Activated T-helper 17 cell treated with anti-CD3 and anti-CD28 coated beads, Interleukin-2, amount 50 U/mL, for 72 hours (primary cell): ENCODE measurements around the gene TRAPPC2. TPM values are rescaled to one million over a fixed set of nuclear protein-coding genes. Genes with fewer than 3 reads are reported as not detected.
"Not testable (repeated sequence)": the region's sequence is repeated elsewhere in the genome, so short reads cannot be mapped to it uniquely, and the experiment has no call there.

Experiments used
- ATAC-seq: fragments of 150-1000 bp; cut with Tn5 transposase; replicated peaks from 2 replicates; pipeline ENCODE4 v1.10.0; 2021; ENCODE audit warnings: mild to moderate bottlenecking, moderate library complexity
- H3K27ac Mint-ChIP-seq: one replicate; pipeline ENCODE4 v1.8.0; 2022; ENCODE audit warnings: mixed read lengths
- H3K27me3 Mint-ChIP-seq: one replicate; pipeline ENCODE4 v1.8.0; 2022; ENCODE audit warnings: mixed read lengths
- H3K36me3 Mint-ChIP-seq: one replicate; pipeline ENCODE4 v1.8.0; 2022; ENCODE audit warnings: low read depth, mild to moderate bottlenecking, mixed read lengths
- H3K4me1 Mint-ChIP-seq: one replicate; pipeline ENCODE4 v1.8.0; 2022; ENCODE audit warnings: mixed read lengths
- H3K4me3 Mint-ChIP-seq: one replicate; pipeline ENCODE4 v1.8.0; 2022; ENCODE audit warnings: mild to moderate bottlenecking, mixed read lengths
- H3K9me3 Mint-ChIP-seq: one replicate; pipeline ENCODE4 v1.8.0; 2022; ENCODE audit warnings: mixed read lengths
- total RNA-seq, 2 donors: library from RNA; stranded (reverse); gene quantifications; one replicate each; pipeline ENCODE4 v1.2.3, GENCODE V29; 2022

TRAPPC2 gene
- total RNA-seq, 2 donors from 2014 or later = 21.1 to 23.4 TPM

GRCh38 chrX:13756381-13756780, 22.0 kb upstream of the TRAPPC2 start:
- Mint-ChIP-seq H3K36me3 (peaks cover 93% of the 10 kb centered on the region), H3K27ac (no peak overlapping the region), H3K4me3 (no peak overlapping the region), H3K4me1 (peaks cover 21% of the 10 kb centered on the region), H3K9me3 (no peaks in the 10 kb centered on the region), H3K27me3 (no peaks in the 10 kb centered on the region)
- ATAC-seq = no peak

- Mint-ChIP-seq H3K27ac (no peak overlapping the region), H3K27me3 (no peaks in the 10 kb centered on the region), H3K9me3 (no peaks in the 10 kb centered on the region), H3K36me3 (peaks cover 93% of the 10 kb centered on the region), H3K4me1 (peaks cover 24% of the 10 kb centered on the region), H3K4me3 (no peak overlapping the region)
- ATAC-seq = no peak
Measured at GRCh38 chrX:13755254-13755653, 20.8 kb upstream of the TRAPPC2 start.

GRCh38 chrX:13754765-13755164, 20.3 kb upstream of the TRAPPC2 start:
- Mint-ChIP-seq H3K27me3 (no peaks in the 10 kb centered on the region), H3K4me3 (no peak overlapping the region), H3K4me1 (peaks cover 29% of the 10 kb centered on the region), H3K27ac (no peak overlapping the region), H3K9me3 (no peaks in the 10 kb centered on the region), H3K36me3 (peaks cover 93% of the 10 kb centered on the region)
- ATAC-seq = no peak

DNA sequence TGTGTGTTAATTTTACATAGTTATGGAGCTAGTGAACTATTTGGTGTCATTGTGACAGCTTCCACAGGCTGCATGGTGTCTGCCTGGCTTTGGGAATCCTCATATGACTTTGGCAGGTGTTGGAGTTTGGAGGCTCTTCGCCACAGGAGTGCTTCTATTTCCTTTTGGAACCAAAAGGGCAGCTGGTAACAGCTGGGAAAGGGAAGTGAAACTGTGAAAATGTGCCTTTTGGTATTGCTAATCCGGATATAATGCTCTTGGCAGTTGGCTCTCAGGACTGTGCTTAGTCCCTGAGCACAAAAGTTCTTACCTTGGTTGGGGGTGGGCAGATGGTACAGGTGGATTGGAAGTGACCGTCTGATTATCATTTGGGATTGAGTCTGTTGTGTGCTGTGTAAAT, 18.2 kb upstream of the TRAPPC2 start:
- peak overlapping the region; percentile 51 for H3K27ac Mint-ChIP-seq
- peak overlapping the region; percentile 39 for H3K4me3 Mint-ChIP-seq
- peaks cover 24% of the 10 kb centered on the region for H3K4me1 Mint-ChIP-seq
- peaks cover 94% of the 10 kb centered on the region for H3K36me3 Mint-ChIP-seq
- no peaks in the 10 kb centered on the region for H3K9me3 Mint-ChIP-seq
- ATAC-seq = no peak
- no peaks in the 10 kb centered on the region for H3K27me3 Mint-ChIP-seq

- peak; percentile 26 for ATAC-seq
- peaks cover 24% of the 10 kb centered on the region for H3K4me1 Mint-ChIP-seq
- peak overlapping the region; percentile 39 for H3K4me3 Mint-ChIP-seq
- H3K36me3 Mint-ChIP-seq = peaks cover 94% of the 10 kb centered on the region
- no peaks in the 10 kb centered on the region for H3K27me3 Mint-ChIP-seq
- H3K27ac Mint-ChIP-seq = no peak overlapping the region
- no peaks in the 10 kb centered on the region for H3K9me3 Mint-ChIP-seq
Measured at GRCh38 chrX:13752141-13752540, 17.7 kb upstream of the TRAPPC2 start.

- Mint-ChIP-seq H3K27me3 (no peaks in the 10 kb centered on the region), H3K36me3 (peaks cover 94% of the 10 kb centered on the region), H3K4me3 (peak overlapping the region; percentile 16), H3K4me1 (peaks cover 24% of the 10 kb centered on the region), H3K27ac (no peak overlapping the region), H3K9me3 (no peaks in the 10 kb centered on the region)
- ATAC-seq = peak; percentile 87
Measured at GRCh38 chrX:13750812-13751211, 16.4 kb upstream of the TRAPPC2 start.

DNA sequence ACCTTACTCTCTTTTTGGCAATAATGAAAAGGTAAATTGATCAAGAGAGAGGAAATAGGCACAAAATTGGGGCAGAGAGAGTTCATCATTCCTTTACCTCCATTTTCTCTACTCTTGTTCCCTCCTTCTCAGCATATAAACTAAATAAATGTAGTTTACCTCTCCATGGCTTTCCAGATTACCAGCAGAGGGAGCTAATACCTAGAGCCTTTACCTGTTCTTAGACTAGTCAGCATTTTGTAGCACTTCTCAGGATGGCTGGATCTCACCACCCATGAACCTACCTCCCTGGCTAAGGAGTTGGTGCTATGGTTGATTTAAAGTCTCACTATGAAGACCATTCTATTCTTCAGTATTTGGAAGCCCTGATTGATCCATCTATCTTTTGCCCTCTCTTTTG, 15.8 kb upstream of the TRAPPC2 start:
- peak overlapping the region; percentile 16 for H3K4me3 Mint-ChIP-seq
- peak overlapping the region; percentile 28 for H3K27ac Mint-ChIP-seq
- H3K9me3 Mint-ChIP-seq = no peaks in the 10 kb centered on the region
- H3K27me3 Mint-ChIP-seq = no peaks in the 10 kb centered on the region
- H3K4me1 Mint-ChIP-seq = peaks cover 24% of the 10 kb centered on the region
- ATAC-seq = peak; percentile 66
- peaks cover 94% of the 10 kb centered on the region for H3K36me3 Mint-ChIP-seq

DNA sequence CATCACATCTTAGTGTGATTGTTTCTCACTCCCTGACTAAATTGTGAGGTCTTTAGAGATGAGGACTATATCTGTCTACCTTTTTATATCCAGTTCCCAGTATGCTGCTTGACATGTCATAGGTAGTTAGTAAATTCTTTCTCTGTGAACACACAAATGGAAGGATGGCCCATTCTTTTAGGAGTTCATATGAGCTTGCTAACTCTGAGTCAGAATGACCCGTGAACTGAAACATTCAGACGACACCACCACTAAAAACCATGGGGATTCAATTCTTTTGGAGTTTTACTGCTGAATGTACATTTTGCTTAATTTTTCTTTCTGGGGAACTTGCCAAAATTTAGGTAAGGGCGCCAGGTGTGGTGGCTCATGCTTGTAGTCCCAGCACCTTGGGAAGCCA, 14.1 kb upstream of the TRAPPC2 start:
- no peak overlapping the region for H3K27ac Mint-ChIP-seq
- H3K36me3 Mint-ChIP-seq = peaks cover 96% of the 10 kb centered on the region
- ATAC-seq = no peak
- no peak overlapping the region for H3K4me3 Mint-ChIP-seq
- peaks cover 24% of the 10 kb centered on the region for H3K4me1 Mint-ChIP-seq
- no peaks in the 10 kb centered on the region for H3K9me3 Mint-ChIP-seq
- no peaks in the 10 kb centered on the region for H3K27me3 Mint-ChIP-seq

- Mint-ChIP-seq H3K9me3 (no peaks in the 10 kb centered on the region), H3K27ac (no peak overlapping the region), H3K4me3 (no peak overlapping the region), H3K36me3 (peaks cover 96% of the 10 kb centered on the region), H3K27me3 (no peaks in the 10 kb centered on the region), H3K4me1 (peaks cover 20% of the 10 kb centered on the region)
- no peak for ATAC-seq
Measured at GRCh38 chrX:13747836-13748235, 13.4 kb upstream of the TRAPPC2 start.

DNA sequence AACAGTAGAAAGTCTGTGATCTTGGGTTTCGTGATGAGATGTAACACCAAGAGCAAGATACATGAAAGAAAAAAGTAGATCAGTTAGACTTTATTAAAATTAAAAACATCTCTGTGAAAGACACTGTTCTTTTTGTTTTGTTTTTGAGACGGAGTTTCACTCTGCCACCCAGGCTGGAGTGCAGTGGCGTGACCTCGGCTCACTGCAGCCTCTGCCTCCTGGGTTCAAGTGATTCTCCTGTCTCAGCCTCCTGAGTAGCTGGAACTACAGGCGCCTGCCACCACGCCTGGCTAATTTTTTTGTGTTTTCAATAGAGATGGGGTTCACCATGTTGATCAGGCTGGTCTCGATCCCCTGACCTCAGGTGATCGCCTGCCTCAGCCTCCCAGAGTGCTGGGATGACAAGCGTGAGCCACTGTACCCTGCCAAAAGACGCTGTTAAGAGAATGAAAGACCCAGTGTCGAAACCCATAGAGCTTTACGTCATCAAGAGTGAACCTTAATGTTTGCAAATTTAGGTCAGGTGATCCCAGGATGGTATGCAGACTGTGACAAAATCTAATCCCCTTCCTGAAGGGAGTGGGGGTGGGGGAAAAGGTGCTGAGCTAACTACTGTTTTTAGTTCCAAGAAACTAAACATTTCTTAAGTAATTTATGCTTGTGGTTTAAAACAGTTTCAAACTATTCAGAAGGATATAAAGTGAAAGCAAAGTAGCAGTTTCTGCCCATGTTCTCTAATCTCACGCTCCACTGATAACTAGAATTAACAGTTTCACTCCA, 8.2 kb upstream of the TRAPPC2 start:
- Mint-ChIP-seq H3K27me3 (no peaks in the 10 kb centered on the region), H3K9me3 (no peaks in the 10 kb centered on the region), H3K4me3 (peak overlapping the region; percentile 60), H3K36me3 (peaks cover 81% of the 10 kb centered on the region), H3K4me1 (peaks cover 11% of the 10 kb centered on the region), H3K27ac (peak overlapping the region; percentile 63)
- peak; percentile 97 for ATAC-seq

DNA sequence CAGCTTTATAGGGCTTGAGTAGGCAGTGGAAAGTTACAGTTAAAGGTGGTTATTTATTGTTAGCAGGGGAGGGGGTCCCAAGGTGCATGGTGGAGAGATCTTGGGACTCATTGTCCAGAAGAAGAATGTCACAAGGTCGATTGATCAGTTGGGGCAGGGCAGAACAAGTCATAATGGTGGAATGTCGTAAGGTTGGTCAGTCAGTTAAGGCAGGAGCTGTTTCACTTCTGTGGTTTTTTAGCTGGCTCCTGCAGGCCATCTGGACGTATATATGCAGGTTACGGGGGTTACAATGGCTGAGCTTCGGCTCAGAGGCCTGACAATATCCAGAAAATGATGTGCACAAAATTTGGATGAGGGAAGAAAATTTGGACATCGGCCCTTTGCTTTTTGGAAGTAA, 7.3 kb upstream of the TRAPPC2 start:
- no peaks in the 10 kb centered on the region for H3K9me3 Mint-ChIP-seq
- peak overlapping the region; percentile 63 for H3K27ac Mint-ChIP-seq
- peaks cover 11% of the 10 kb centered on the region for H3K4me1 Mint-ChIP-seq
- H3K27me3 Mint-ChIP-seq = no peaks in the 10 kb centered on the region
- H3K36me3 Mint-ChIP-seq = peaks cover 81% of the 10 kb centered on the region
- no peak for ATAC-seq
- peak overlapping the region; percentile 60 for H3K4me3 Mint-ChIP-seq

- Mint-ChIP-seq H3K27ac (peak overlapping the region; percentile 96), H3K36me3 (peaks cover 89% of the 10 kb centered on the region), H3K4me1 (peaks cover 22% of the 10 kb centered on the region), H3K27me3 (no peaks in the 10 kb centered on the region), H3K9me3 (no peaks in the 10 kb centered on the region), H3K4me3 (peak overlapping the region; percentile 99)
- no peak for ATAC-seq
Measured at GRCh38 chrX:13733506-13733905, 914 bp downstream of the TRAPPC2 start.

GRCh38 chrX:13732246-13733067, 2.0 kb downstream of the TRAPPC2 start:
- Mint-ChIP-seq H3K4me3 (peak overlapping the region; percentile 99), H3K36me3 (peaks cover 91% of the 10 kb centered on the region), H3K4me1 (peaks cover 25% of the 10 kb centered on the region), H3K27ac (peak overlapping the region; percentile 58), H3K9me3 (no peaks in the 10 kb centered on the region), H3K27me3 (no peaks in the 10 kb centered on the region)
- no peak for ATAC-seq

DNA sequence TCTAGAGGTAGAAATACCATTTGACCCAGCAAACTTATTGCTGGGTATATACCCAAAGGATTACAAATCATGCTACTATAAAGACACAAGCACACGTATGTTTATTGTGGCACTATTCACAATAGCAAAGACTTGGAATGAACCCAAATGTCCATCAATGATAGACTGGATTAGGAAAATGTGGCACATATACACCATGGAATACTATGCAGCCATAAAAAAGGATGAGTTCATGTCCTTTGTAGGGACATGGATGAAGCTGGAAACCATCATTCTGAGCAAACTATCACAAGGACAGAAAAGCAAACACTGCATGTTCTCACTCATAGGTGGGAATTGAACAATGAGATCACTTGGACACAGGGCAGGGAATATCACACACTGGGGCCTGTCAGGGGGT, 3.9 kb downstream of the TRAPPC2 start:
- peaks cover 44% of the 10 kb centered on the region for H3K4me1 Mint-ChIP-seq
- H3K36me3 Mint-ChIP-seq = peaks cover 96% of the 10 kb centered on the region
- not testable (repeated sequence) for H3K9me3 Mint-ChIP-seq, ATAC-seq, H3K27me3 Mint-ChIP-seq, H3K27ac Mint-ChIP-seq
- H3K4me3 Mint-ChIP-seq = peak overlapping the region; percentile 30

DNA sequence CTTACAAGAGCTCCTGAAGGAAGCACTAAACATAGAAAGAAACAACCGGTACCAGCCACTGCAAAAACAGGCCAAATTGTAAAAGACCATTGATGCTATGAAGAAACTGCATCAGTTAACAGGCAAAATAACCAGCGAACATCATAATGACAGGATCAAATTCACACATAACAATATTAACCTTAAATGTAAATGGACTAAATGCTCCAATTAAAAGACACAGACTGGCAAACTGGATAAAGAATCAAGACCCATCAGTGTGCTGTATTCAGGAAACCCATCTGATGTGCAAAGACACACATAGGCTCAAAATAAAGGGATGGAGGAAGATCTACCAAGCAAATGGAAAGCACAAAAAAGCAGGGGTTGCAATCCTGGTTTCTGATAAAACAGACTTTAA, 7.8 kb downstream of the TRAPPC2 start:
- peak overlapping the region; percentile 75 for H3K4me3 Mint-ChIP-seq

More for the DNA sequence above, 7.8 kb downstream of the TRAPPC2 start:
- Mint-ChIP-seq H3K36me3 (peaks cover 91% of the 10 kb centered on the region), H3K4me1 (peaks cover 42% of the 10 kb centered on the region), H3K27ac (peak overlapping the region; percentile 83)
- ATAC-seq, H3K27me3 Mint-ChIP-seq, H3K9me3 Mint-ChIP-seq: not testable (repeated sequence)
